GM12865 (cell line): Measurements from ENCODE around the gene CSF1R.
"Not testable (repeated sequence)": the region's sequence is repeated elsewhere in the genome, so short reads cannot be mapped to it uniquely, and the experiment has no call there.

ENCODE experiments used
- DNase-seq: peaks from one replicate; pipeline ENCODE4 v3.0.0; 2010; ENCODE audit warnings: low read depth
- H3K4me3 ChIP-seq: 2 replicates; pipeline ENCODE4 v1.5.1; 2011; ENCODE audit warnings: mild to moderate bottlenecking, low read depth, low read length, control low read depth
- CTCF ChIP-seq: IDR thresholded peaks from 2 replicates; pipeline ENCODE4 v1.5.1; 2011; ENCODE audit warnings: low read length, control low read depth, low read depth, inconsistent platforms; ENCODE audit not compliant: insufficient read depth; ENCODE audit errors: missing control alignments

CSF1R gene

GRCh38 chr5:150036513-150036912, 49.8 kb downstream of the CSF1R start:
- DNase-seq, result no peak
- no peak for TF ChIP-seq CTCF
- H3K4me3 ChIP-seq, result no peak overlapping the region

GRCh38 chr5:150035139-150035895, 51.0 kb downstream of the CSF1R start:
- TF ChIP-seq CTCF, result no peak
- no peak overlapping the region for H3K4me3 ChIP-seq
- peak; percentile 51 for DNase-seq

- no peak for DNase-seq
- no peak overlapping the region for H3K4me3 ChIP-seq
- TF ChIP-seq CTCF, result no peak
Measured at GRCh38 chr5:150034662-150035061, 51.7 kb downstream of the CSF1R start.

- no peak overlapping the region for H3K4me3 ChIP-seq
- DNase-seq, result no peak
- no peak for TF ChIP-seq CTCF
Measured at GRCh38 chr5:150033334-150033733, 53.0 kb downstream of the CSF1R start.

- not testable (repeated sequence) for H3K4me3 ChIP-seq, DNase-seq
Measured at GRCh38 chr5:150028047-150028446, 58.3 kb downstream of the CSF1R start.

GRCh38 chr5:150026682-150027172, 59.6 kb downstream of the CSF1R start:
- H3K4me3 ChIP-seq, result no peak overlapping the region
- DNase-seq, result no peak
- TF ChIP-seq CTCF, result no peak

- H3K4me3 ChIP-seq, result no peak overlapping the region
- no peak for DNase-seq
- TF ChIP-seq CTCF, result no peak
Measured at GRCh38 chr5:150024346-150024984, 61.9 kb downstream of the CSF1R start.
